Loucy (cell line): ENCODE data around the gene SLC15A3.

ENCODE experiments used
- H2AFZ ChIP-seq: fragments of 200-600 bp; sonication (generic); 2 replicates; pipeline ENCODE4 v1.6.0; 2016; ENCODE audit warnings: antibody characterized with exemption, mild to moderate bottlenecking, low read length, moderate library complexity
- H3F3A ChIP-seq: fragments of 200-600 bp; 2 replicates; pipeline ENCODE4 v1.6.0; 2016; ENCODE audit warnings: antibody characterized with exemption, low read depth, mild to moderate bottlenecking
- H3K27me3 ChIP-seq: fragments of 200-600 bp; sonication (generic); 2 replicates; pipeline ENCODE4 v1.6.1; 2014; ENCODE audit warnings: low read length, mild to moderate bottlenecking; ENCODE audit not compliant: insufficient read depth, poor library complexity, severe bottlenecking
- H3K36me3 ChIP-seq: fragments of 200-600 bp; sonication (generic); 2 replicates; pipeline ENCODE4 v1.6.1; 2016; ENCODE audit warnings: low read length; ENCODE audit not compliant: insufficient read depth
- H3K4me1 ChIP-seq: fragments of 200-600 bp; sonication (generic); 2 replicates; pipeline ENCODE4 v1.5.1; 2014; ENCODE audit warnings: low read length, mild to moderate bottlenecking; ENCODE audit not compliant: insufficient read depth, poor library complexity, severe bottlenecking
- H3K4me2 ChIP-seq: fragments of 200-600 bp; sonication (generic); 2 replicates; pipeline ENCODE4 v1.6.0; 2014; ENCODE audit warnings: antibody characterized with exemption, low read length, low read depth, mild to moderate bottlenecking; ENCODE audit not compliant: poor library complexity, severe bottlenecking
- H3K4me3 ChIP-seq: fragments of 200-600 bp; sonication (generic); 2 replicates; pipeline ENCODE4 v1.5.1; 2014; ENCODE audit warnings: low read length, mild to moderate bottlenecking, mixed read lengths; ENCODE audit not compliant: poor library complexity, severe bottlenecking
- H3K79me2 ChIP-seq: fragments of 200-600 bp; sonication (generic); 2 replicates; pipeline ENCODE4 v1.6.1; 2014; ENCODE audit warnings: low read length; ENCODE audit not compliant: insufficient read depth
- H3K9ac ChIP-seq: fragments of 200-600 bp; sonication (generic); 2 replicates; pipeline ENCODE4 v1.6.0; 2014; ENCODE audit warnings: mild to moderate bottlenecking, low read depth, low read length, moderate library complexity; ENCODE audit not compliant: poor library complexity, severe bottlenecking
- H3K9me2 ChIP-seq: fragments of 200-600 bp; sonication (generic); replicated peaks from 2 replicates; pipeline ENCODE4 v1.6.1; 2016; ENCODE audit warnings: low read depth, low read length, mixed read lengths
- H3K9me3 ChIP-seq: fragments of 200-600 bp; sonication (generic); 2 replicates; pipeline ENCODE4 v1.6.1; 2014; ENCODE audit warnings: mild to moderate bottlenecking, antibody characterized with exemption, low read length, low read depth; ENCODE audit not compliant: insufficient read depth
- H4K20me1 ChIP-seq: fragments of 200-600 bp; sonication (generic); 2 replicates; pipeline ENCODE4 v1.6.0; 2014; ENCODE audit warnings: antibody characterized with exemption, low read length, mild to moderate bottlenecking; ENCODE audit not compliant: insufficient read depth, poor library complexity, severe bottlenecking
- EZH2phosphoT487 ChIP-seq: fragments of 200-600 bp; IDR thresholded peaks from 2 replicates; pipeline ENCODE4 v1.6.1; 2018; ENCODE audit warnings: antibody characterized with exemption, mild to moderate bottlenecking, moderate library complexity, borderline replicate concordance
- TF ChIP-seq, protein P1 (sequence below): fragments of 200-600 bp; sonication (generic); conservative IDR thresholded peaks from 2 replicates; pipeline ENCODE4 v1.5.1; 2014; ENCODE audit warnings: mild to moderate bottlenecking, antibody characterized with exemption, low read length

Gene SLC15A3

DNA sequence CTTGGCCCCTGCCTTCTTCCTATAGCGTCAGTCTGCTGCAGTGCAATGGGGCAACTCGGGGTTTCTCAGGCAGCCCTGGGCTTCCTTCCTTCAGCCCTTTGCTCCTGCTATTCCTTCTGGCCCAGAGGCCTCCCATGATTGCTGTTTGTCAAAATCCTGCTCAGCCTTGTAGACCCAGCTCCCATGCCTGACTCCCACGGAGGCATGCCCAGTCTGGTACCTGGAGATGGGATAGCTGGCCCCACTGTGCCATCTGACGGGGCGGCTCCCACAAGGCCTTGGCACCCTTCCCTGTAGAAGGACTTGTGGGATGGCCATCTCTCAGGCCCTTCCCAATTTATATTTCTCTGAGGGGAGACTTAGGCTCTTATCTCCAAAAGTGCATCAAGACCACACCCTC is 18.9 kb upstream of the SLC15A3 start:
- Histone ChIP-seq H4K20me1 (no peaks in the 10 kb centered on the region), H3K27me3 (no peaks in the 10 kb centered on the region), H3K36me3 (no peaks in the 10 kb centered on the region), H3K79me2 (peaks cover 18% of the 10 kb centered on the region; the same call in 1 of the 2 replicates), H3K4me3 (peak overlapping the region; percentile 76), H3K9me3 (no peaks in the 10 kb centered on the region), H3K4me1 (peaks cover 37% of the 10 kb centered on the region), H3K4me2 (peak overlapping the region; percentile 97), H3K9me2 (no peaks in the 10 kb centered on the region), H3K9ac (peak overlapping the region; percentile 82), H2AFZ (peak overlapping the region; percentile 74), H3F3A (no peaks in the 10 kb centered on the region)
- TF ChIP-seq, protein P1, sequence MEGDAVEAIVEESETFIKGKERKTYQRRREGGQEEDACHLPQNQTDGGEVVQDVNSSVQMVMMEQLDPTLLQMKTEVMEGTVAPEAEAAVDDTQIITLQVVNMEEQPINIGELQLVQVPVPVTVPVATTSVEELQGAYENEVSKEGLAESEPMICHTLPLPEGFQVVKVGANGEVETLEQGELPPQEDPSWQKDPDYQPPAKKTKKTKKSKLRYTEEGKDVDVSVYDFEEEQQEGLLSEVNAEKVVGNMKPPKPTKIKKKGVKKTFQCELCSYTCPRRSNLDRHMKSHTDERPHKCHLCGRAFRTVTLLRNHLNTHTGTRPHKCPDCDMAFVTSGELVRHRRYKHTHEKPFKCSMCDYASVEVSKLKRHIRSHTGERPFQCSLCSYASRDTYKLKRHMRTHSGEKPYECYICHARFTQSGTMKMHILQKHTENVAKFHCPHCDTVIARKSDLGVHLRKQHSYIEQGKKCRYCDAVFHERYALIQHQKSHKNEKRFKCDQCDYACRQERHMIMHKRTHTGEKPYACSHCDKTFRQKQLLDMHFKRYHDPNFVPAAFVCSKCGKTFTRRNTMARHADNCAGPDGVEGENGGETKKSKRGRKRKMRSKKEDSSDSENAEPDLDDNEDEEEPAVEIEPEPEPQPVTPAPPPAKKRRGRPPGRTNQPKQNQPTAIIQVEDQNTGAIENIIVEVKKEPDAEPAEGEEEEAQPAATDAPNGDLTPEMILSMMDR = no peak
- TF ChIP-seq EZH2phosphoT487 = no peak

DNA sequence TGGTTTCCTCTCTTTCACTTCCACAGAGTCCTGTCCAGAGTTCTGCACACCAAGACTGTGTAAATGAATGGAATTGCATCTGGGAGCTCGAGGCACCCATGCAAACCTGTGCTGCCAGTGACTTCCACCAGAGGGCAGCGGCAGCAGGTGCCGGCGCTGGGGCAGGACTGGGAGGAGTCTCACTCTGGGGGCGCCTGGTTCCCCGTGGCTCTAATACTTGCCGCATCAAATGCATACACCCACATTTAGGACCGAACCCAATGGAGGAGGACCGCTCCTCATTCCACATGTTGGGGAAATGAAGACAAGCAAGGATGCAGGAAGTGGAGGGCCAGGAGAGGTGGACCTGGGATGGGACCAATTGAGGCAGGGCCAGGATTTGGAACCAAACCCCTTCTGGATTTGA is 18.4 kb upstream of the SLC15A3 start:
- no peaks in the 10 kb centered on the region for H3F3A ChIP-seq
- peaks cover 37% of the 10 kb centered on the region for H3K4me1 ChIP-seq
- no peaks in the 10 kb centered on the region for H3K36me3 ChIP-seq
- H3K9me3 ChIP-seq = no peaks in the 10 kb centered on the region
- no peaks in the 10 kb centered on the region for H3K27me3 ChIP-seq
- H4K20me1 ChIP-seq = no peaks in the 10 kb centered on the region
- peak overlapping the region; percentile 25; the same call in 1 of the 2 replicates for H2AFZ ChIP-seq
- no peak overlapping the region for H3K9ac ChIP-seq
- no peaks in the 10 kb centered on the region for H3K9me2 ChIP-seq
- H3K4me3 ChIP-seq = no peak overlapping the region
- peak overlapping the region; percentile 97 for H3K4me2 ChIP-seq
- TF ChIP-seq, protein P1 = peak; percentile 95
- TF ChIP-seq EZH2phosphoT487 = no peak
- H3K79me2 ChIP-seq = peaks cover 18% of the 10 kb centered on the region; the same call in 1 of the 2 replicates

DNA sequence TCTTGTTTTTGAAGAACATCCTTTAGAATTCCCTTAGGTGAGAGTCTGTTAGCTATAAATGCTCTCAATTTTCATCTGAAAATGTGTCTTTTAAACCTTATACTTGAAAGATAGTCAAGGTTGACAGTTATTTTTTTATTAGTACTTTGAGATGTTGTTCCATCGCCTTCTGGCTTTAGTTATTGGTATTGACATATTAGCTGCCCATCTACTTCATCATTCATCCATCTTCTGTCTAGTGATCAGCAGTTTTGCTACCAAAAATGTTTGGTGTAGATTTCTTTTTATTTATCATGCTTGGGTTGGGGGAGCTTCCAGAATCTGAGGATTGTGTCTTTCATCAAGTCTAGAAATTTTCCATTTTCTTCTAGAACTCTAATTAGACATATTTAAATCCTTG is 16.2 kb upstream of the SLC15A3 start:
- no peak overlapping the region for H3K4me2 ChIP-seq
- no peaks in the 10 kb centered on the region for H3F3A ChIP-seq
- no peaks in the 10 kb centered on the region for H3K9me3 ChIP-seq
- TF ChIP-seq, protein P1 = no peak
- no peak for TF ChIP-seq EZH2phosphoT487
- H2AFZ ChIP-seq = no peak overlapping the region
- no peaks in the 10 kb centered on the region for H3K27me3 ChIP-seq
- H3K9ac ChIP-seq = no peak overlapping the region
- no peaks in the 10 kb centered on the region for H3K36me3 ChIP-seq
- peaks cover 11% of the 10 kb centered on the region; the same call in 1 of the 2 replicates for H3K79me2 ChIP-seq
- no peaks in the 10 kb centered on the region for H4K20me1 ChIP-seq
- H3K9me2 ChIP-seq = no peaks in the 10 kb centered on the region
- H3K4me3 ChIP-seq = no peak overlapping the region
- peaks cover 28% of the 10 kb centered on the region for H3K4me1 ChIP-seq
